HG03457 (cell line): ENCODE results near the gene PPM1H.
"Not testable (repeated sequence)": the region's sequence is repeated elsewhere in the genome, so short reads cannot be mapped to it uniquely, and the experiment has no call there.

Experiments used
- ATAC-seq: cut with Tn5 transposase; IDR thresholded peaks from one replicate; pipeline ENCODE4 v1.9.1; 2021; ENCODE audit warnings: moderate number of reproducible peaks; ENCODE audit not compliant: unreplicated experiment

PPM1H gene, protein sequence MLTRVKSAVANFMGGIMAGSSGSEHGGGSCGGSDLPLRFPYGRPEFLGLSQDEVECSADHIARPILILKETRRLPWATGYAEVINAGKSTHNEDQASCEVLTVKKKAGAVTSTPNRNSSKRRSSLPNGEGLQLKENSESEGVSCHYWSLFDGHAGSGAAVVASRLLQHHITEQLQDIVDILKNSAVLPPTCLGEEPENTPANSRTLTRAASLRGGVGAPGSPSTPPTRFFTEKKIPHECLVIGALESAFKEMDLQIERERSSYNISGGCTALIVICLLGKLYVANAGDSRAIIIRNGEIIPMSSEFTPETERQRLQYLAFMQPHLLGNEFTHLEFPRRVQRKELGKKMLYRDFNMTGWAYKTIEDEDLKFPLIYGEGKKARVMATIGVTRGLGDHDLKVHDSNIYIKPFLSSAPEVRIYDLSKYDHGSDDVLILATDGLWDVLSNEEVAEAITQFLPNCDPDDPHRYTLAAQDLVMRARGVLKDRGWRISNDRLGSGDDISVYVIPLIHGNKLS

DNA sequence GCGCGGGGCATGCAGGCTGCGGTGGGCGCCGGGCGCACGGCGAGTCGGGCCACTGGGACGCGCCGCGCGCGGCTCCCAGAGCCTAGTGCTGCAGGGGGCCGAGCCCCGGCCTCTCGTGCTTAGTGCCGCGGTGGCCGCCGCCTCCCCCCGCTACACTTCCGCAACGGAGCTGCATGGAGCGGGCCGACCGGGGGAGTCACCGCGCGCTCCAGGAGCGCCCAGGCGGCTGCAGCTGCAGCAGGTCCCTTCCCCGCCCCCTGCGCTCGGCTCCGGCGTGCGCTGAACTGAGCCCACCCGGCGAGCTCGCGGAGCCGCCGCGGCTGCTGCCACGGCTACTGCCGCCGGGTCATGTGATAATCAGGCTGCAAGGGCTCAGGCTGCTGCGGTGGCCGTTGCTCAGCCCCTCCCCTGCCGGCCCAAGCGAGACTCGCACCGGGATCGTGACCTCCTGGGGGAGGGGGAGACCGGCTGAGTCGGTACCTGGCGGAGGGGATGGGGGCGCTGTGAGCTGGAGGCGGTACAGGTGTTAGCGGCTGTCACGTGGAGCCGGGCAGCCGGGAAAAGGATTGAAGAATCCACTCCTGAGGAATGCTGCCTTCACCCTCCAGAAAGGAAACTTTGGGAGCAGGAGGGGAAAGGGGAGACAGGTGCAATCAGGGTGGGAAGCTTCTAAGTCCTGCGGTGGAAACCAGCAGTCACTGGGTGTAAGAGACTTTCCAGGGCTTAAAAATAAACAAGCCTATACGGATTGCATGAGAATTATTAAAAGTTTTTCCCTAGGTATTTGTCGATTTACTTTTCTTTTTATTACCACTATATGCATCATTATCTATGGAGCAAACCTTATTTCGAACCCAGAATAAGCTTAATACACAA, at the start of gene PPM1H:
Gene PPM1H, minus strand, starts transcription at position 352 of the 876 bp plus-strand sequence. CDS start 414 bp downstream, outside the sequence.
- peak; percentile 78 for ATAC-seq

DNA sequence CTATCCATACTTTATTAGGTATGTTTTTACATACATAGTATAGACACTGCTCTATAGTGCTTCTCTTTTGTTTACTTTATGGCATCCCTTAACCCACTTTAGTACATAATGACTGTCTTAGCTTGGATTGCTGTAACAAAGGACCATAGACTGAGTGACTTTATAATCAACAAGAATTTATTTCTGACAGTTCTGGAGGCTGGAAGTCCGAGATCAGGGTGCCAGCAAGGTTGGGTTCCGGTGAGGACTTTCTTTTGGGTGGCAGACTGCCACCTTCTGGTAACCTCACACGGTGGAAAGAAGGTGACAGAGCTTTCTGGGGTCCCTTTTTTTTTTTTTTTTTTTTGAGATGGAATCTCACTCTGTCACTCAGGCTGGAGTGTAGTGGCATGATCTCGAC, 48.6 kb upstream of the PPM1H start:
- ATAC-seq: no peak

DNA sequence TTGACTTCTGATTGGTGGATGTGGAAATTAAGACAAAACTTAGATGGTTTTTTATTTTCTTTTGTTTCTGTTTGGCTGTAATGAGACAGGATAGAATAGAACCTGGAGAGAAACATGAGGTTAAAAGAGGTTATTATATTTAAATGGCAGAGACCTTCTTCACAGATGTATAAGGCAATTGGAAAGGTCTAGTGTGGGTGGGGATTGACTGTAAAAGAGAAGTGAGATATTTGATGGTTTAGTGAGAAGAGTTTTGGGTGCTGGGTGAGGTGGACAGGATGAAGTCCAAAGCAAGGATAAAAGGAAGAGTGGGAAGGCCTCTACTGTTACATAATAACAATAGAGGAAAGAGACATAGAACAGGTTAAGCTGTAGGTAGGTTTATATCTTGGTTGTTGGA, 43.8 kb upstream of the PPM1H start:
- ATAC-seq: no peak

DNA sequence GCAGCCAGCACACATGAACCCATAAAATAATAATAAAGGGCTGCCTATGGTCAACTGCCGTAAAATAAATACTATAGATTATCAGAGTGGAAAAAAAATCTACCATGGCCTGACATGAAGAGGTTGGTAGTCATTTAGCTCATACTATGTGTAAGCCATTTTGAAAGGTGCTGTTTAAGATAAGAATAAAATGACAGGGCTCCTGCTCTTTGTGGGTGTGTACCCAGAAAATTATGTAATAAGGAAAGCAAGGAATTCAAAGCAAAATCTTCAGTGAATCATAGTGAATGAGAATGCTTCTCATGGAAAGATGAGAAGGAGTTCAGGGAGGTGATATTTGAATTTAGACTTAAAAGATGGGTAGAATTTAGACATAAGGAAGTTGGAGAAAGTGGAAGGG, 42.9 kb upstream of the PPM1H start:
- no peak for ATAC-seq

DNA sequence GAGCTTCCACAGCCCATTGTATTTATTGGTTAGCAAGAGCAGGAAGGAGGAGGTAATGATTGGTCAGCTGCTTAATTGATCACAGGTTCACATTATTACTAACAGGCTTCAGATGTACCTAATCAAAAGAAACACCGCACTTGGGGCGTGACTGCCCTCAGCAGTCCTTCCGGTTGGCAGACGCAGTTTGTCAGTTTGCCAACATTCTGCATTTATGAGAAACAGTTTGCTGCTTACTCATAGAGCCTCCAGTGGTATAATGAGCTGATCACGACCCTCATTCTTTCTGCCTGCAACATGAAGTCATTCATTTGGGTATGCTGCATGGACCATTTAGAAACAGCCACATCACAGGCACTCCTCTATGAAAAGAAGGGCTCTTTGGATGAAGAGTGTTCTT, 42.5 kb upstream of the PPM1H start:
- no peak for ATAC-seq

GRCh38 chr12:62976110-62976662, 41.2 kb upstream of the PPM1H start:
- ATAC-seq: no peak

DNA sequence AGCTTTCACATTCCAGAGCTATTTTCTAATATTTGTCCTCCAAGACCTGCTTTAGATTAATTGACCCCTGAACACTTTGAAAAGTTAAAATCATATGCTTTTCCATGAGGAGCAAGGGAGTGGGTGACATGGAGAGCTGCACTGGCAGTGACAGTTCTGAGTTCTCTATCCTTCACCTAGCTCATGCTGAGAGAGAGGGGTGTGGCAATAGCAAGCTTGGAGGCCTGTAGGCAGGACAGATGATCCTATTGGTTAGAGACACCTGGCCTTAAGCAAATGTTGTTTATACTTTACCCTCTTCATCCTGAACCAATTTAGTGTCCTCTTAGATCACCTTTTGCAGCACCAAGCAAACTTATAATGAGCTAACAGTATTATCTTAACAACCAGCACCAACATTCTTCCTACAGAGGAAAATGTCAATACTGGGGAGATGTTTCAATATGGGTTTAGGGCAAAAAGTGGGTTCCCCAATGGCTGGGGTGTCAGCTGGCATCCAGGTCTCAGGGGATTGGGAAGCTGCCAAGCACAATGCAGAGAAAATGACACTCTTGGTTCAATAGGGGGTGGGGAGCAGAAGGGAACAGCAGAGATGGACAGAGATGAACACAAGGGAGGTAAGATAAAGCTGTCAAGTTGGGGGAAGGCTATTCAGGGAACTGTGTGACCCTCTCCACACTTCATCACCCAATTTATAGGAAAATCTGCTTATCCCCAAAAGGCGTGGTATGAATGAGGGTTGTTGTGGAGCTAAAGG, 37.0 kb upstream of the PPM1H start:
- no peak for ATAC-seq

GRCh38 chr12:62969695-62970094, 34.7 kb upstream of the PPM1H start:
- ATAC-seq: no peak

- ATAC-seq: no peak
Observed at GRCh38 chr12:62967701-62968100, 32.8 kb upstream of the PPM1H start.

GRCh38 chr12:62966990-62967506, 32.1 kb upstream of the PPM1H start:
- no peak for ATAC-seq

DNA sequence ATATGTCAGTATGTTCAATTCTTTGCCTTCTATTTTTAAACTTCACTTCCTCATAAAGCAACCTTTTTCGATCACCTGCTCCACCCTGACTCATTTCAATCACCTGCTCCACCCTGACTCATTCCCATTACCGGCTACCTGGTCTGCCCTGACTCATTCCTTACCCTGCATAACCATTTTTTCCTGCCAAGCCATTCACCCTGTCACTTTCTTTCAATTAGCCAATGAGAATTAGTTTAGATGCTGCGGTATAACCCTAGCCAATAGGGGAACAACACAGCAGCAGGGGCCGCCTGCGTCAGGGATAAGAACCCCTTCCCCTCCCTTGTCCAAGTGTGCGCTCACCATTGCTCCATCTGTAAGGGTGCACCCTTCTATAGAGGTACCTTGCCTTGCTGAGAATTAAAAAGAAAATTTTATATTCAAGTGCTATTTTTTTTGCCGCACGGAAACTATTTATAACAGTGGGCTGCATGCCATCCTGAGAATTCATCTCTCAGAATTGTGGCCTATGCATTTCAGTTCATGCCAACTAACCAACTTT, 31.6 kb upstream of the PPM1H start:
- ATAC-seq: not testable (repeated sequence)

DNA sequence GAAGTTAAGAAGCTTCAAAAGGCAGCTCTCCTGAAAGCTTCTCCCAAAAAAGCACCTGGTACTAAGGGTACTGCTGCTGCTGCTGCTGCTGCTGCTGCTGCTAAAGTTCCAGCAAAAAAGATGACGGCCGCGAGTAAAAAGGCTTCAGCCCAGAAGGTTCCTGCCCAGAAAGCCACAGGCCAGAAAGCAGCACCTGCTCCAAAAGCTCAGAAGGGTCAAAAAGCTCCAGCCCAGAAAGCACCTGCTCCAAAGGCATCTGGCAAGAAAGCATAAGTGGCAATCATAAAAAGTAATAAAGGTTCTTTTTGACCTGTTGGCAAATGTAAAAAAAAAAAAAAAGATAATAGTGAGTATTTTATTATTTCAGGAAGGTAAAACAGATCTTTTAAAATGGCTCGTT, 30.8 kb upstream of the PPM1H start:
- not testable (repeated sequence) for ATAC-seq

DNA sequence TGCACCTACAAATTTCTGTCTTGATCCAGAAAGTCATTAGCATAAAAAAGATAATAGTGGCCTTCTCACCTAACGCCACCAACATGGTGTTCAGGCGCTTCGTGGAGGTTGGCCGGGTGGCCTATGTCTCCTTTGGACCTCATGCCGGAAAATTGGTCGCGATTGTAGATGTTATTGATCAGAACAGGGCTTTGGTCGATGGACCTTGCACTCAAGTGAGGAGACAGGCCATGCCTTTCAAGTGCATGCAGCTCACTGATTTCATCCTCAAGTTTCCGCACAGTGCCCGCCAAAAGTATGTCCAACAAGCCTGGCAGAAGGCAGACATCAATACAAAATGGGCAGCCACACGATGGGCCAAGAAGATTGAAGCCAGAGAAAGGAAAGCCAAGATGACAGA, 30.3 kb upstream of the PPM1H start:
- not testable (repeated sequence) for ATAC-seq

DNA sequence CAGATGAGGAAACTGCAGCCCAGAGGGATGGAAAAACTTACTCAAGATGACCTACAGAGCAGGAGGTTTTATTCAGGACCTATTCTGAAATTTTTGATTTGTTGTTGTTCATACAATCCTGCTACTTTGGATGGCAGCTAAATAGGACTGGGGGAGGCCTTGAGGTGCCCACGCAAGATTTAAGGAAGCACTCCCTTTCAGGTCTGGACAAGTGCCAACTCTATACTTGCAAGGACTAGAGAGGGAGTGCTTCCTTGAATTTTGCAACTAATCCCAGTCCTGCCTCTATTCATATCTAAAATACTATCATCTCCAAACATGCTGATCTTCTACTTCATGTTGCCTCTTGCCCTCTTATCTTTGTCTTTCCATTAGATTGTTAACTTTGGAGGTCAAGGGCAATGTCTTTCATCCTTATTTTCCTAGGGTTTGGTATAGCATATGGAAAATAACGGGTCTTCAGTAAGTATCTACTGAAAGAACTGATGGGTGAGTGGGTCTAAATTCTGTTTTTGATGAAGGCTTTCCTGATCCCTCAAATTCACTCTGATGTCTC, 28.6 kb upstream of the PPM1H start:
- no peak for ATAC-seq

- ATAC-seq: no peak
Observed at GRCh38 chr12:62960324-62960723, 25.4 kb upstream of the PPM1H start.

DNA sequence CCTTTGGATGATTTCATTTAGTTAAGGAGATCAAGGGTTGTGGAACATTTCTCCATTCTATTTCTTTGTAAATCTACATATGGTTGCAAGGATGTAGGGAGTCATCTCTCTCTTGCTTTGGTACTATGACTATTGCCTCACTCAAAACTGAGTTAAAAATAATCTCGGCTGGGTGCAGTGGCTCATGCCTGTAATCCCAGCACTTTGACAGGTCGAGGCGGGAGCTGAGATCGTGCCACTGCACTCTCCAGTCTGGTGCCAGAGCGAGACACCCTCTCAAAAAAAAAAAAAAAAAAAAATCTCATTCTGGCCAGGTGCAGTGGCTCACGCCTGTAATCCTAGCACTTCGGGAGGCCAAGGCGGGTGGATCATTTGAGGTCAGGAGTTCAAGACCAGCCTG, 24.8 kb upstream of the PPM1H start:
- ATAC-seq: no peak

DNA sequence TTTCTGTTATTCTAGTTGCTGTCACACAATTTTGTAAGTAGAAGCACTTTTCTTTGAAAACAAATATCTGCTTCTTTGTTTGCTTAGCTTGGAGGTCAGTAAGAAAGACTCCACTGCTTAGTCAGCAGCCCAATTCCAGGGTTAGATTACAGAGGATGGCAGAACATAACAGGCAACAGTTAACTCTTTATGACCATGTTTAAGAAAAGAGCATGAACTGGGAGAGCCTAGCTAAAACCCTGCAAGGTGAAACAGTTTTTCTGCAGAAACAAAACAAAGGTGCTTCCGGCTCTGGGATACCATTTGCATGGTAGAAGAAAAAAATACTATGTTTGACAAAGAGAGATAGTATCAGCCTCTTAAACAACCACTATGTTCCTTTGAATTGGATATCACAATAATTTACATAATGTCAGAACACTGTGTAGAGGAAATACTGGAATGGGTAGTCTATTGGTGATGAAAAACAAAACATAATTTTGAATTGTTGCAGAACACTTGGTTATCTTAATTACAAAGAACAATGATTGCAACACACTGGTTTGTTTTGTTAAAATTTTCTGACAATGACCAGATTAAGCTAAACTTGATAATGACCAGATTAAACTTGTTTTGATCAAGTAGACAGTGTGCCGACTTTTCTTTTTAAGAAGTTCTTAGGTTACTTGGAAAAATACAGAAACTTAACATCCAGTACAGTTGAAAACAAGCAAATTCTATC, 22.4 kb upstream of the PPM1H start:
- no peak for ATAC-seq

DNA sequence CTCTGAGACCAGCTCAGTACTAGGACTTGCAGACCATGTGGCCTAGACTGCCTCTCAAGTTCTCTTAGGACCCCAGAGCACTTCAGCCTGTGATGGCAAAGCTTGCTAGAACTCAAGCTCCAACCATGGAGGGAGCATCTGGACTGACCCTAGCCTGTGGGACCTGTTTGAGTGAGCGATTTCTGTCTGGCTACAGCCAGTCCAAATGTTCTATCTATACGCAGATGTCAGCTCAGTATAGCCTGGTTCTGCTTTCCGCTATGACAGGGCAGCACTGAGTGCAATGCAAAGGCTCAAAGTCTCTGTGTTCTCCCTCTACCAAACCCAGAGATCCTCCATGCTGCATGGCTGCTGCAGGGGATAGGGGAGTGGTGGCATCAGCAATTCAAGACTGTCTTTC, 20.7 kb upstream of the PPM1H start:
- no peak for ATAC-seq

GRCh38 chr12:62950317-62950716, 15.4 kb upstream of the PPM1H start:
- no peak for ATAC-seq
